ENCODE data around the gene ASGR1.

ASGR1 gene

DNA sequence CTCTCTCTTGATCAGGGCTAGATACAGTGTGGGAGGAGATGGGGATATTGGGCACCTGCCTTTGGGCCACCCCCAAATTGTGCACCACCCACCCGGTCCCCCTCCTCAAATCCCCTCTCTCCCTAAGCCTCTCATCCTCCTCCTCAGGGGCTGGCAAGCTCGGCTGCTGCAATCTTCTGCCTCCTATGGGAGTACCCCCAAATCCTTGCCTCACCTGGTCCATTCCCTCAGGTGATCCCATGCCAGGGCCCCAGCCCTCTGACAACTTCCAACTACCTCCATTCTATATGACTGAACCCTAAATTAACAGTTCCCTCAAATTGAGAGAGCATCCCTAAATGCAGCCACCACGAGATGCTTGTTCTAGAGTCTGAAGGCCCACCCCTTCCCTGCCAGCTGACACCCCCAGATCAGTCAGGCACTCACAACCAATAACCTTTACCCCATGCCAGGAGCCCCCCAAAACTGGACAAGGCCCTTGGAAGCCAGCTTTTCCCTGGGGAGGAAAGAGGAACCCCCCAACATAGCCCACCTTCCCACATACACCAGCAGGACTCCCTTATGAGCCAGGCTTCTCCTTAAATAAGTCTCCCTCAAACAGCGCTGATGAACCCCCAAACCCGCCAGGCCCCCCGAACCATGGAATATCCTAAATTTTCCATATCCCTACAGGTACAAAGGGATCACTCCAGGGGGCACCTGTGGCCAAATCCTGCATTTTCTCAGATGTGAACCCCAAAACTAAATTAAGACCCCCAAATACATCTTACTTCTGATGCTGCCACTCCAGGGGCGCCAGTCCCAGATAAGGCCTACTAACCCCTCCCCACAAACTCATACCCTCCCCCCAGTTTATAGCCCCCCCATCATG is 37.3 kb upstream of the ASGR1 start:
- DNase-seq (ENCODE audit: low read depth), result no peak

DNA sequence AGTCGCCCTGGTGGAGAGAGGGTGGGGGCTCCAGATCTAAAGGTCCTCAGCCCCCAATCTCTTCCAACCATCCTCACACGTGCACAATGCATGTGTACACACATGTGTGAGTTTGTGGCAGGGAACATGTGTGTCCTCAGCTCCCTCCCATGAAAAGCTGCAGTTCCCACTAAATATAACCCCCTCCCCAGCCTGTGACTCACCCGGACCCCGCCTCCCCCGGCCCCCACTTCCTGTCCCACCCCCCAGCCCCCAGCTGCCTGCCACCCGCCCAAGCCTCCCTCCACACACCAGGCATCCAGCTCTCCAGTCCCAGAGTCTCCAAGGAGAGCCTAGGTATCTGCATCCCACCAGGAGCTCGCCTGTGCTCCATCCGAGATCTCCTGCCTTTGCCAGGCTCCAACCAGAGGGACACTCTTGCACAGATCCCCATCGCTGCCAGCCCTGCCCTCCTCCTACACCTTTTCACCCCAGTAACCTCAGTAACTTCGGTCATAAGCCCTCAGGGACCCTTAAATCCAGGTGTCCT is 36.5 kb upstream of the ASGR1 start:
- DNase-seq (ENCODE audit: low read depth), result no peak

DNA sequence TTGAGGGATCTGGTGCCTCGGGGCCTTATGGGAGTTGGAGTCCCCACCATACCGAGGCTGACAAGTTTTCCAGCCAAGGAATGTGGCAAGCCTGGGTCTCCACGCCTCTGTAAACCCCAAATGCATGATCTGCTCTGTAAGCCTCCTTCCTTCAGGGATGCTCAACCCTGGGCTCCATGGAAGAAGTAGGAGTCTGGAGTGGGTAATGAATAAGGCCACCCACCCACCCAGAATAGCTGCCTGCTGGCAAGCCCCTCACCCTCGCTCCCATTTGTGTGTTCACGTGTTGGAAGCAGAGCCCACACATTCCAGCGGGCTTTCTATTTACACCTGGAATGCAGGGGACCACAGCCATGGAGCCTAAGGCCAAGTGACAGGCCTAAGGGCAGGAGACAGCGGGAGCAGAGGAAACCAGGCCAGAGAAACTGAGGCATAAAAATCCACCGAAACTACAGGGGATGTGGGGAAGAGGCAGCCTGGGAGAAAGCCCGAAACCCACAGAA is 36.0 kb upstream of the ASGR1 start:
- no peak for DNase-seq (ENCODE audit: low read depth)

DNA sequence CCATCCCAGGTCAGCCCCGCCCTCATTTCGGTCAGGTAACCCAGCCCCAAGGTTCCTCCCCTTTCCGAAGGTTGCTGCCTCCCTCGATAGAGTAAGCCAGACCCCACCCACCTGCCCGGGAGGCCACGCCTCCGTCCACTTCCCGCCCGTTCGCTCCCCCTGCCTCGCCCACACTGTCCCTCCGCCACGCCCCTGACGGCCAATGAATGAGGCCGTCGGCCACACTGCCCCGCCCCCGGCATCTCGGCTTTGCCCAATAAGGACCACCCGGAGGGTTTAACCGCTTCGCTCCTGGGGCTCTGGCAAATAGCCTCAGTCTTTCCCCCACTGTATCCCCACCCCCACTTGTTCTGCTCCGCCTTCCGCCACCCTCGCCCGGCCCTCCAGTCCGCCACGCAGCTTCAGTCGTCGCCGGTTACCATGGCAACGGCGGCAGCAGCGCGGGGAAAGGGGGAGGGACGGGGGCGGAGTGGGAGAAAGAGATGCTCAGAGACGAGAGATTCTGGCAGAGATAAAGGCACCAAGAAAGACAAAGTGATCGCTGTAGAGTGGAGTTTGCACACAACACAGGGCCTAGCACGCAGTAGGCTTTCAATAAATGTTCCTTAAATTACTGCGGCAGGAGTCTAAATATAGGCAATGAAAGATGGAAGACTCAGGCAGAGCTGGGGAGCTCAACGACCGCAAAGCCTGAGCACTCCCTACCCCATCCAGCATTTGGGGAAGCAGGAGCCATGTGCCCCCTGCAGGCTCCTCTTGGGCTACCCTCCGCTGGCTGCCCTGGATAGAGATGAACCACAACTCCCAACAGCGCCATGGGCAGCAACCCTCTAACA is 35.3 kb upstream of the ASGR1 start:
- peak; percentile 99 for DNase-seq (ENCODE audit: low read depth)

DNA sequence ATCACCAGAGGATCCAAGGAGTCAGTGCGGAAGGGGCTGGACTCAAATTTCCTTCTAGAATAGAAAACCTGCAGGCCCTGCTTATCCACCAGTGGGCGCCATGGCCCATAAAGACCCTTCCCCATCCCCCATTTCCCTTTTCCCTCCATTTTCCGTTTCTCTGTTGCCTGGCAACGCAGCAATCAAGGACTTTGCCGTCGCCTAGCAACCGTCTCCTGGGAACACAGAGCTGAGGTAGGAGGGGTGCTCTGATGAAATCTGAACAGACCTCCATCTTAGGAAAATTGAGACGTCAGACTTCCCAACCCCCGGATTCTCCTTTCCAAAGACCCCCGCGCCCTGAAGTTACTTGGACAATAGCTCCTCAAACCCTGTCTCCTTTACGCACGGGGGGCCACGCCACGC is 34.7 kb upstream of the ASGR1 start:
- DNase-seq (ENCODE audit: low read depth), result no peak

DNA sequence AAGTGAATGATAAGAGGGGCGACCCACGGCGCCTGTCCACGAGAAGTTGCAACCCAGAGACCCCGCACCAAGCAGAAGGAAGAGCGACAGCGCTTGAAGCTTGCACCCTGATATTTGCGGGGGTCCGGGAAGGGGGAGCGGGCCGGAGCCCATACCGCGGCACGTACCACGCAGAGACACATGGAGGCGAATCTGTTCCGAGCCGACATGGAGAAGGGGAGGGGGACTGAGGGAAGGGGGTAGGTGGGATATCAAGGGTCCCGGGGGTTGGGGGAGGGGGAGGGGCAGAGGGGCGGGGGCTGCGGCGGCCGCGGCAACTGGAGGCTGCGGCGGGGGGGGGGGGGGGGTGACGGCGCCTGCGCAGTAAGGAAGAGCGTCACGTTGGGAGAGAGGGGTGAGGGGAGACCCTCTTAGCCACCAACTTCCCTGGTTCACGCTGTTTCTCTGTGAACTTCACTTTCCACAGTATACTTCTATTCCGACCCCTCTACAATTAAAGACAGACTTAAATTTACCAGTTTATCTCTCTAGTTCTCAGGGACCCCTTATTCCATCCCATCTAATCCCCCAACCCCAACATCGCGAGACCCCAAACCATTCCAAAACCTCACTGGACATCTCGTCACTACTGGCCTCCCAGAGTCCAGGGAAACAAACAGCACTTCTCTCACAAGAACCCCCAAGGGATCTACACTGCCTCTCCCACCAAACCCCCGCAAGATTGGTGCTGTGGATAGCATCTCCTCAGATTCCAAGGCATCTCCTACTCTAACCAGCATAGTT is 32.5 kb upstream of the ASGR1 start:
- DNase-seq (ENCODE audit: low read depth), result no peak

DNA sequence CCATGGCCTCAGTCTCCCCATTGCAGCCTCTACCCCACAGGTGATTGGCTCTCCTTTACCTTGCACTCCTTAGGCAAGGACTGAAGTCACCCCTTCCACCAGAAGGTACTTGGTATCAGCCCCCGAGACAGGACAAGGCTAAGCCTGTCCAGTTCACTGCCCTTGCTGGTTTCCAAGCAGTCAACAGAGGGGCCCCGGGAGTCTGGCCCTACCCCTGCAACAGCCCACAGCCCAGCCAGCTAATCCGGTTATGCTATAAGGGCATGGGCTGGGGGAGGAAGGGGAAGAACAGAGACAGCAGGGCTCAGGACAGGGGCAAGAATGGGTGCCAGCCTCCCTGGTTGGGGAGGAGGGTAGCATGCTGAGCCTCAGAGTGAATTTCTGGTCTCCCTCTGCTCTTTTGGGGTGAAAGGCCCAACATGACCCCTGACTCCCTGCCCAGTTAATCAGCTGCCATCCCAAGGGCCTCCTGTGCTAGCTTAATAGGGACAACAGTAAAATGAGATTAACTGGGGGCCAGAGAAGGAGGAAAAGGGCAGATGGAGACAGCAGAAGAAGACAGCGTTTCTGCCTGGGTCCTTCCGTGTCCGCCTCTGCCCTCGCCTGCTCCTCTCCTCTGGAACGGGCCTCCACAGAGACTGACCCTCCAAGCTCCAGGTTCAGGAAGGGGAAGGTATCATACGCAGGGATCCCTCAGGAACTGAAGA is 29.7 kb upstream of the ASGR1 start:
- DNase-seq (ENCODE audit: low read depth), result no peak

DNA sequence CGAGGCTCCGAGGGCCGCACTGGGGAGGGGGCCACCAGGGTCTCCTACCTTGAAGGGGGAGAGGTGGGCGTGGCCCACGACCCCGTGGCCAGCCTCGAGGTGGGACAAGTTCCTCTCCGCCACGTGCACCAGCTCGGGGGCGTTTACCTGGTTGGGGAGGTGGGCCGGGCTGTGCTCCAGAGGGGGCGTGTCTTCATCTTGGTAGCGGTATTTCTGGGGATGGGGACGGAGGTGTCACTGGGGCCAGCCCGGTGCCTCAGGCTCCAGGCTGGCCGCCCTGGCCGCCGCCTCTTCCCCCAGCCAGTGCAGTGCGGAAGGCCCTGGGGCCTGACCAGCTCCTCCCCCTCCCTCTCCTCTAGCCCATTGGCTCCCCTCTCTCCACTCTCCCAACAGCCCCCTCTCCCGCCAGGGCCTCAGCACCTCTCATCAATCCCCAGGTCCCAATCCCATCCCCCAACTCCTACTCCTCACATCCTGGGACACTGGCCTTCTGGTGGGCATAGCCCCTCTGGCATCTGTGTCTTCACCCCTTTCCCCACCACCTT is 28.9 kb upstream of the ASGR1 start:
- no peak for DNase-seq (ENCODE audit: low read depth)

DNA sequence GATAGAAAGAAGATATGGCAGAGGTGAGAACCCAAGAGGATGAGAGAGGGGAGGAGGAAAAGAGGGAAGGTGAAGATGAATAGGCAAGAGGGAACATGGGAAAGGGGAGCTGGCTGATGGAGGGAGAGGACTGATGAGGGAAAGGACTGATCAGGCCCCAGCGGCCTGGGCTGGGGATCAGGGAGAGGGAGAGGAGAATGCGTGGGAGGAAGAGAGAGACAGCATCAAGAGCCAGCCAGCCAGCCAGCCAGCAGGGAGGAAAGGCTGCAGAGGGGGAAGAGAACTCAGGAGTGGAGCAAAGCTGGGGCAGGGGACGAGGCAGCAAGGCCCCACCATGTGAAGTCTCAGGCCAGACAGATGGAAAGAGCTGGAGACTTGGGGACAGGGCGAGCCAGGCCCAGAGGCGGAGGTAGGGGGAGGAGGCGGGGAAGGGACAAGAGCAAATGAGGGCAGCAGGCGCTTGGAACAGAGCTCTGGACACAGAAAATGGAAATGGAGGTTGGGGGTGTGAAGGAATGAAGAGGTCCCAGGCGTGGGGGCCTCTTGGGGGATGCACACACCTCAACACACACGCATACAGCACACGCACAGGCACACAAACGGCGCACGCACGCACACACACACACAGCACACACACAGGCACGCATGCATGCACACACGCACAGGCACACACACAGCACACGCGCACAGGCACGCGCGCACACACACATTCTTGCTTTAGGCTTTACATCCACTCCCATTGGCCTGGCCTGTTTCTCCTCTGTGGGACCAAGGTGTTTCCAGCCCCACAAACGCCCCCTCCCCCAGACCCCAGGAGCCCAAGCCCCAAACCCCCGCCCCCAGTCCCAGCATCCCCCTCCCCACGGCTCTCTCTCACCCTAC is 28.2 kb upstream of the ASGR1 start:
- no peak for DNase-seq (ENCODE audit: low read depth)

DNA sequence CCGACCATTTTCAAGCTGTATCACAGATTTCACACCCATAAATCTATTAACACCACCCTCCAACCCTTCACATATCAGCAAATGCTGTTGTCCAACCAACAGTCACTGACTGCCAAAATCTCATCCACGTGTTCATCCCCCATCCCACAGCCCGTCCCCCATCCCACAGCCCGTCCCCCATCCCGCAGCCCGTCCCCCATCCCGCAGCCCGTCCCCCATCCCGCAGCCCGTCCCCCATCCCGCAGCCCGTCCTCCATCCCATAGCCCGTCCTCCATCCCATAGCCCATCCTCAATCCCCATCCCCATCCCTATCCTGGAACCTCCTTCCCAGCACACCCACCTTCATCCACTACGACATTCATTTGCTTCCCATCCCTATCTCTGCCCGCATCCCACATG is 26.4 kb upstream of the ASGR1 start:
- DNase-seq (ENCODE audit: low read depth), result no peak

DNA sequence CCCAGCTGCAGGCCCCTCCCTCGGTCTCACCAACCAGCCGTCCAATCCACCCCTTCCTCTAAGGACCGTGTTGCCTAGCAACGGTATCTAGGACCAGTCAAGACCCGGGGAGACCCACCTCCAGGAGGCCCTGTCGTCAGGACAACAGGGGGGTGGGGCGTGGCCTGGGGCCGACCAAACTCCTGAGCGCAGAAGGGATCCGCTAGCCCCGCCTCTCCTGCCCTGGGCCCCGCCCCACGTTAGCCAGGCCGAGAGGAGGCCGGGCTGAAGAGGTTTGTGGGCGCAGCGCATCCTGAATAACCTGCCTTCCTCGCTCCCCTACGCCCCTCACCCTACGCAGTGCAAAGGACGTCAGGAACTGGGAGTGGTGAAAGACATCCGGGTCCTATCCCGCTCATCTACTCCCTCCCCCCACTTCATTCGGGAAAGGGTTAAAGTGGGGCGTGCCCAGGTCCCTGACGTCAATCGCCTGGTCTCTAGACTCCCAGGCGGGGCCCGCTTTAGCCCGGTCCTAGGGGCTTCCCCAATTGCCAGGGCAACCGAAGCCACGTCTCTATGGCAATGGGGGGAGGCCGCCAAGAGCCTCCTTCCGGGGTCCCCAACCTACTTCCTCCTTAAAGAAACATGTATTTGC is 25.8 kb upstream of the ASGR1 start:
- peak; percentile 92 for DNase-seq (ENCODE audit: low read depth)

DNA sequence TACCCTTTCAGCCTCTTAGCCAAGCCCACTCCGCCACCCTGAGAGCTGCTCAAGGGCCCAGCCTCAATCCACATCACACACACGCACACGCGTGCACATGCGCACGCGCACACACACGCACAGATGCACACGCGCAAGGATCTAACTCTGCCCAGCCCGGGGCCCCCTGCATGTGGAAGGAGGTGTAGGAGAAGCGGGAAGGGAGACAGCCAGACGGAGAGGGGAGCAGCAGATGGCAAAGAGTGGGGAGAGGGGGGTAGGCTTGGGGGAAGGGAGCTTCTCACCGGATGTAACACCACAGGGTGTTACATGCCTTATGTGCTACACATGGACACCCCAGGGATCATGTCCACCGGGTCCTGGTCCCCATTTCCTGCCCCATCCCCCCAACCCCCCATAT is 25.2 kb upstream of the ASGR1 start:
- no peak for DNase-seq (ENCODE audit: low read depth)

DNA sequence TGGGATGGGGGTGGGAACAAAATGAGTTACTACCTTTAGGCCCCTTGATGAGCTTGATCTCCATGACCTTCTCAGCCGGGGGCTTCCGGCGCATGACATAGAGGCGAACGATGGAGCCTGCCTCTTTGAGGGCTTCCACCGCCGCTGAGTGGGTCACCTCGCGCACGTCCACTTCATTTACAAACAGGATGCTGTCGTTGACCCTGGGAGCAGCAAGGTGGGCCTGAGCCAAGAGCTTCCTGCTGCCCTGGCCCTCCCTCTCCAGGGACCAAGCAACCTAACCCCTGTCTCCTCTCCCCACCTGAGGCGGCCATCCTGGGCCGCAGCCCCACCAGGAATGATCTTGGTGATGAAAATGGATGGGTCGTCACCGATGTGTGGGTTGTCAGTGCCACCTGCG is 24.2 kb upstream of the ASGR1 start:
- no peak for DNase-seq (ENCODE audit: low read depth)

DNA sequence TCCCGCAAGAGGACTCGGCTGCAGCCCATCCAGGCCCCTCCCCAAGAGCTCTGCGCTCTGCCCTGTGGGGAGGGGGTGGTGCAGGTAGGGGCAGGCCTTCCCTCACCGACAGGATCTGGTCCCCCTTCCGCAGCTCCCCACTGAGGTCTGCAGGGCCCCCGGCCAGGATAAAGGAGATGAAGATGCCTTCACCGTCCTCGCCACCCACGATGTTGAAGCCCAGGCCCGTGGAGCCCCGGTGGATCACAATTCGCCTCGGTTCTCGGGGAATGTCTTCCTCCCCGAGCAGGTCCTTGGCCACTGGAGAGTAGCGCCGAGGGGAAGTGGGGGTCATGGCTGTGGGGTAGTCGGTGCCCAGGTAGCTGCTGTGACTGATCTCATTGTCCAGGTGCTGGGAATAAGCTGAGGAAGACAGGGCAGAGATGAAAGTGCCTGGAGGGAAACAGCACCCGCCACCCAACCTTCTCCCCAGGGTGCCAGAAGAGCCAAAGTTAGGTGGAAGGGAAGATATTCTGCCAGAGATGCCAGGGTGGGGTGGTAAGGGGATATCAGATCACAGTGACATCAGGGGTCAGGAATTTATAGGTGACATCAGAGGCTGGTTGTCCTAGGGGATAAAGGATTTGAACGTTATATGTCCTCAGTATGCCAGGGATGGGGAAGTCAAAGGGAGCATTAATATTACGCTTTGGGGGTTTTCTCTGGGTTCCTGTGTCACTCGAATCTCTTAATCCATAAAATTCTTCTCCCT is 17.7 kb upstream of the ASGR1 start:
- no peak for DNase-seq (ENCODE audit: low read depth)

DNA sequence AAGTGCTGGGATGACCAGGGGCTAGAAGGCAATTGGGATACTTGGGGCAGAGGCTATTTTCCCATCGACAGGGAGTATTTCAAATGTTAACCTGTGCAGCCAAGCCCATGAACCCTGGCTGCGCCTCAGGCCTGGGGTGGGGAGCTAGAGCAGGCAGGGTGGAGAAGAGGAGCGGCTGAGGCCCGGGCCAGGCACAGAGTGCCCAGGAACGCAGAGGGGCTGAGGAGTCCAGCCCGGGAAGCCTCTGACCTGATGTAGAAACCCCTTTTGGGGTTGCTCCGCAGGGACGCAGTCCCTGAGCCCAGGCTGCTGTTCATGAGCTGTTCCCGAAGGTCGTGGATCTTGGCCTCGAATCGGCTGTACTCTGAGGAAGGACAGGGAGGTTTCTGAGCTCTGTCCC is 16.8 kb upstream of the ASGR1 start:
- DNase-seq (ENCODE audit: low read depth), result no peak

DNA sequence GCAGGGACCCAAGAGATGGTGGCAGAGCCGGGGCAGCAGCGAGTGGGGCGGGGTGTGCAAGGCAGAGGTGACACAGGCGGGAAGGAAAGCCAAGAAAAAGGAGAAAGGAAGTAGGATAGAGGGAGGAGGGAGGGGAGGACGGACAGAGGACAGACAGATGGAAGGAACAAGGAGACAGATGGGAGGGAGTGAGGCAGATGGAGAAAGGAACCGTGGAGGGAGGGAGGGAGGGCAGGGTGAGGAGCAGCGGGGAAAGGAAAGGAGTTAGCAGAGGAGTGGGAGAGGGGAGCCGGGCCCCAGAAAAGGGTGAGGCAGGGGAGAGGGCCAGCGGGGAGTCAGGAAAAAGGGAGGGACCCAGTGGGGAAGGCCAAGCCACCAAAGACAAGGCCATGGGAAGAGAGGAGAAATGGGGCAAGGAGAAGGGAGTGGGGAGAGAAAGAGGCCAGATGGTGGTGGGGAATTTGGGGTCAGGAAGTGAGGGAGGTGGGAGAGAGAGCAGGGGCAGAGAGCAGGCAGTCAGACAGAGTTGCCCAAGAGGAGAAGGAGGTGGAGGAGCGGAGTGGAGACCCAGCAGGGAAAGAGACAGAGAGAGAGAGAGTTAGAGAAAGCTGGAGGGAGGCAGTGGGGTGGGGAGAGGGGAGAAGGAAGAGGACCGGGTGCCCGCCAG is 13.2 kb upstream of the ASGR1 start:
- no peak for DNase-seq (ENCODE audit: low read depth)

DNA sequence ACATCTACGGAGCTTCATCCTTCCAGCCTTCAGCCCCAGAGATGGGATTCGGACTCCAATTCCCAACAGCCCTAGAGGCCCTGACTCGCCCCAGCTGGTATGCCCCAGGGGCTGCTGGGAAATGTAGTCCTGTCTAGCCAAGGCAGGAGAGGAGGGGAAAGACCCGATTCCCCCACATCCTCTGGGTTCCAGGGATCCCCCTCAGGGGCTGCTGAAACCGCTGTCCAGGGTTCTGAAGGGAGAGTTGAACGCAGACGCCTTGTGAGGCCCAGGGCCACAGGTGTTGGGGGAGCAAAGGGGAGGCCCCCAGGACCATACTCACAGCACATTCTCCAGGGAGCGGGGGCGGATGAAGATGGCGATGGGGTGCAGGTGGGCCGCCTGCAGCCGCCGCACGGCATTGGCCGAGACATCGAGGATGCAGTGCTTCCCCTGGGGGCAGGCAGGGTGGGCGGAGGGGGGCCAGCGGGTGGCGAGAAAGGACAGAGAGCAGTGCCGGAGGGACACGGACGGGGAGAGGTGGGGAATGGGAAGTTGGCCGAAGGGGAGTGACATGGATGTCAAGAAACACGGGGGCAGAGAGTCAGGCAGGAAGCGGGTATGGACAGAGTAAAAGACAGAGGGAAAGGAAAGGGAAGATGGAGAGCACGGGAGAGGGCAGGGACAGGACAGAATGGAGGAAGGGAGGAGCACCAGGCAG is 12.6 kb upstream of the ASGR1 start:
- no peak for DNase-seq (ENCODE audit: low read depth)

DNA sequence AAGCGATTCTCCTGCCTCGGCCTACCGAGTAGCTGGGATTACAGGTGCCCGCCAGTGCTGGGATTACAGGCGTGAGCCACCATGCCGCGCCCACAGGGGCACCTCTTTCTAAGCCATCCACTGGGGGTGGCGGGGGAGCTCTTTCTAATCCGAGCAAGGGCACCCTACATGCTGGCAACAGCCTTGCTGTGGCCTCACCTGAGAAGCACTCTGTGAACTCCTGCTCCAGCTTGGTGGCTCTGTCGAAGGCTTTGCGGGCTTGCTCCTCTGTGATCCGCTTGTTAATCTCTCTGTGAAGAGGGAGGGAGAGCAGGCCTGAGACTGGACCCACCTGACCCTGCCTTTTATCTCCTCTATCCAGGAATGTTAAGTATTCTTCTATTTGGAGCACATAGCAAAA is 11.9 kb upstream of the ASGR1 start:
- DNase-seq (ENCODE audit: low read depth), result no peak
